Epithelial cell of esophagus (primary cell): ENCODE results near the gene IER5.
A peak's percentile ranks its signal among the peaks of the same experiment; 100 is the strongest.
"Not testable (repeated sequence)": the region's sequence is repeated elsewhere in the genome, so short reads cannot be mapped to it uniquely, and the experiment has no call there.

ENCODE experiments used
- DNase-seq: peaks from one replicate; pipeline ENCODE4 v3.0.0; 2010; ENCODE audit warnings: low read depth
- H3K4me3 ChIP-seq: 2 replicates; pipeline ENCODE4 v1.5.1; 2011; ENCODE audit warnings: mild to moderate bottlenecking, low read length, control low read depth
- TF ChIP-seq, protein P1 (sequence below): IDR thresholded peaks from 2 replicates; pipeline ENCODE4 v1.5.1; 2011; ENCODE audit warnings: low read depth, mild to moderate bottlenecking, low read length, control low read depth, inconsistent platforms; ENCODE audit not compliant: insufficient read depth; ENCODE audit errors: missing control alignments

The IER5 gene

GRCh38 chr1:181050922-181051321 lies 37.6 kb upstream of the IER5 start:
- peak; percentile 73 for DNase-seq
- TF ChIP-seq, protein P1, sequence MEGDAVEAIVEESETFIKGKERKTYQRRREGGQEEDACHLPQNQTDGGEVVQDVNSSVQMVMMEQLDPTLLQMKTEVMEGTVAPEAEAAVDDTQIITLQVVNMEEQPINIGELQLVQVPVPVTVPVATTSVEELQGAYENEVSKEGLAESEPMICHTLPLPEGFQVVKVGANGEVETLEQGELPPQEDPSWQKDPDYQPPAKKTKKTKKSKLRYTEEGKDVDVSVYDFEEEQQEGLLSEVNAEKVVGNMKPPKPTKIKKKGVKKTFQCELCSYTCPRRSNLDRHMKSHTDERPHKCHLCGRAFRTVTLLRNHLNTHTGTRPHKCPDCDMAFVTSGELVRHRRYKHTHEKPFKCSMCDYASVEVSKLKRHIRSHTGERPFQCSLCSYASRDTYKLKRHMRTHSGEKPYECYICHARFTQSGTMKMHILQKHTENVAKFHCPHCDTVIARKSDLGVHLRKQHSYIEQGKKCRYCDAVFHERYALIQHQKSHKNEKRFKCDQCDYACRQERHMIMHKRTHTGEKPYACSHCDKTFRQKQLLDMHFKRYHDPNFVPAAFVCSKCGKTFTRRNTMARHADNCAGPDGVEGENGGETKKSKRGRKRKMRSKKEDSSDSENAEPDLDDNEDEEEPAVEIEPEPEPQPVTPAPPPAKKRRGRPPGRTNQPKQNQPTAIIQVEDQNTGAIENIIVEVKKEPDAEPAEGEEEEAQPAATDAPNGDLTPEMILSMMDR = no peak
- no peak overlapping the region for H3K4me3 ChIP-seq

DNA sequence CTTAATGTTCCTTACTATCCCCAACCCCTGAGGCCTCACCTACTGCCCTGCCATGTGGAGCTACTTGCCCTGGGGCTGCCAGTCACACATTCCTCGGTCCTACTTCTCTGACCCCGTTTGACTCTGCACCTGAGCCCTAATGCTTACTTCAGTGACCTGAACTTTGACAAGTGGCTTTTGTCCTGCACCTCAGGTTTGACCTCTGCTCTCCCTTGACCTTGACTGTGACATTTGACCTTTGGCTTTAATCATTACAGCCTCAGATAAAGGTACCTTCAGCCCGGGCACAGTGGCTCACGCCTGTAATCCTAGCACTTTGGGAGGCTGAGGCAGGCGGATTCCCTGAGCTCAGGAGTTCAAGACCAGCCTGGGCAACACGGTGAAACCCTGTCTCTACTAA lies 31.9 kb upstream of the IER5 start:
- no peak for DNase-seq
- no peak overlapping the region for H3K4me3 ChIP-seq
- TF ChIP-seq, protein P1 = no peak

DNA sequence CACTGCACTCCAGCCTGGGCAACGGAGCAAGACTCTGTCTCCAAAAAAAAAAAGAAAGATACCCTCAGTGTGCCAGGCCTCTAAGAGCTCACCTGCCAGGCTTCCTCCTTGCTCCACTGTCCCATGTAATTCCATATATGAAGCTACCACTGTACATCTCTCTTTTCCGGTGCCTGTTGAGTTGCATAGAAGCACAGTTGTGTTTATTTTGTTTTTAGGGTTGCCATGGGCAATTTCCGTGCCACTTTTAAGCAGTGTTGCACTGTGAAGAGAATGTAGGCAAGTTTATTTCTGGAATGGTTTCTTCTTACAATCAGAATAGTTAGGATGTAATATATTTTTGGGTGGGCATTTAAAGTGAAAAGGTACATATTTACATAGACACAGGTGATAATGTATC lies 31.4 kb upstream of the IER5 start:
- no peak overlapping the region for H3K4me3 ChIP-seq
- TF ChIP-seq, protein P1 = no peak
- no peak for DNase-seq

GRCh38 chr1:181059435-181059834 lies 29.1 kb upstream of the IER5 start:
- DNase-seq = no peak
- no peak overlapping the region for H3K4me3 ChIP-seq
- TF ChIP-seq, protein P1 = no peak

DNA sequence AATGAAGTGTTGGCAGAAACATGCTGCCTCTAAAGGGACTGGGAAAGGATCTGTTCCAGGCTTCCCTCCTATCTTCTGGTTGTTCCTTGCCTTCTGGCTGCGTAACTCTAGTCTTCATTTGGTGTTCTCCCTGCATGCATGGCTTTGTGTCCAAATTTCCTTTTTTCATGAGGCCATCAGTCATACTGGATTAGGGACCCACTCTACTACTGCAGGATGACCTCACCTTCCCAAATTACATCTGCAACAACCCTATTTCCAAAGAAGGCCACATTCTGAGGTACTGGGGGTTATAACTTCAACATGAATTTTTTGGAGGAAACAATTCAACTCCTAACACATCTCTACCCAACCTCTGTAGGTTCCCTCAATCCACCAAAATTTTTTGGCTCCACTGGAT lies 28.4 kb upstream of the IER5 start:
- TF ChIP-seq, protein P1 = no peak
- no peak overlapping the region for H3K4me3 ChIP-seq

GRCh38 chr1:181060947-181061346 lies 27.6 kb upstream of the IER5 start:
- H3K4me3 ChIP-seq, DNase-seq: not testable (repeated sequence)

More for the DNA sequence above, 28.4 kb upstream of the IER5 start:
- no peak for DNase-seq

- no peak overlapping the region for H3K4me3 ChIP-seq
- no peak for DNase-seq
- TF ChIP-seq, protein P1 = no peak
Measured at GRCh38 chr1:181061487-181061886, 27.0 kb upstream of the IER5 start.
